Hepatocyte (in vitro differentiated cells): ENCODE measurements around the gene ARPP21. TPM values are rescaled to one million over a fixed set of nuclear protein-coding genes. Genes with fewer than 3 reads are reported as not detected.

Experiments used
- DNase-seq: peaks from one replicate; pipeline ENCODE4 v3.0.0-alpha.2; 2016; ENCODE audit warnings: low spot score
- H2AFZ ChIP-seq: fragments of 200-600 bp; sonication (generic); 2 replicates; pipeline ENCODE4 v1.6.0; 2016; ENCODE audit warnings: antibody characterized with exemption, mild to moderate bottlenecking
- H3K27ac ChIP-seq: fragments of 200-600 bp; sonication (generic); 2 replicates; pipeline ENCODE4 v1.5.1; 2016; ENCODE audit warnings: mild to moderate bottlenecking
- H3K27me3 ChIP-seq: fragments of 200-600 bp; sonication (generic); 2 replicates; pipeline ENCODE4 v1.6.1; 2016
- H3K36me3 ChIP-seq: fragments of 200-600 bp; sonication (generic); replicated peaks from 2 replicates; pipeline ENCODE4 v1.5.1; 2016; ENCODE audit warnings: low read depth; ENCODE audit not compliant: insufficient read depth
- H3K4me1 ChIP-seq: fragments of 200-600 bp; sonication (generic); 2 replicates; pipeline ENCODE4 v1.5.1; 2016; ENCODE audit warnings: mild to moderate bottlenecking, moderate library complexity; ENCODE audit not compliant: insufficient read depth
- H3K4me2 ChIP-seq: fragments of 200-600 bp; sonication (generic); 2 replicates; pipeline ENCODE4 v1.6.0; 2016
- H3K4me3 ChIP-seq: fragments of 200-600 bp; sonication (generic); 2 replicates; pipeline ENCODE4 v1.5.1; 2016; ENCODE audit warnings: mild to moderate bottlenecking
- H3K79me2 ChIP-seq: fragments of 200-600 bp; sonication (generic); 2 replicates; pipeline ENCODE4 v1.6.0; 2017; ENCODE audit warnings: mild to moderate bottlenecking
- H3K9me2 ChIP-seq: fragments of 200-600 bp; sonication (generic); replicated peaks from 2 replicates; pipeline ENCODE4 v1.6.0; 2017; ENCODE audit warnings: mild to moderate bottlenecking; ENCODE audit not compliant: insufficient read depth
- H3K9me3 ChIP-seq: fragments of 200-600 bp; sonication (generic); 2 replicates; pipeline ENCODE4 v1.5.1; 2016; ENCODE audit warnings: low read depth, mild to moderate bottlenecking
- H4K20me1 ChIP-seq: fragments of 200-600 bp; sonication (generic); 2 replicates; pipeline ENCODE4 v1.6.0; 2016; ENCODE audit warnings: mild to moderate bottlenecking; ENCODE audit not compliant: insufficient read depth, poor library complexity, severe bottlenecking
- EZH2 ChIP-seq: fragments of 200-600 bp; sonication (generic); IDR thresholded peaks from 2 replicates; pipeline ENCODE4 v1.6.1; 2016; ENCODE audit warnings: antibody characterized with exemption, mild to moderate bottlenecking, borderline replicate concordance
- EZH2phosphoT487 ChIP-seq: fragments of 200-600 bp; sonication (generic); IDR thresholded peaks from one replicate; pipeline ENCODE4 v1.6.1; 2018; ENCODE audit warnings: antibody characterized with exemption, mild to moderate bottlenecking, low read depth, moderate library complexity; ENCODE audit not compliant: unreplicated experiment, severe bottlenecking
- WGBS: methylation state at CpG from one replicate; pipeline ENCODE4 v1.1.6; 2016; ENCODE audit warnings: low lambda C conversion rate; ENCODE audit errors: missing lambda C conversion rate; 5-methylcytosine and 5-hydroxymethylcytosine counted together
- polyA plus RNA-seq: library from polyadenylated mRNA; unstranded; fragments of >200 nt; fragmentation: Nextera tagmentation; extraction: Ambion mirVana; gene quantifications from 2 replicates; pipeline ENCODE4 v1.2.1, GENCODE V29; 2016
- total RNA-seq: library from RNA; depleted of rRNA; stranded (reverse); fragments of >200 nt; gene quantifications from 2 replicates; pipeline ENCODE4 v1.2.3, GENCODE V29; 2014
- TF ChIP-seq, protein P1 (sequence below): fragments of 200-600 bp; sonication (generic); IDR thresholded peaks from 2 replicates; pipeline ENCODE4 v1.5.1; 2016; ENCODE audit warnings: antibody characterized with exemption, mild to moderate bottlenecking; ENCODE audit not compliant: poor library complexity

ARPP21 gene
- total and polyA plus RNA-seq, 2 experiments from 2014 or later: 0.19 TPM; not detected in 1

DNA sequence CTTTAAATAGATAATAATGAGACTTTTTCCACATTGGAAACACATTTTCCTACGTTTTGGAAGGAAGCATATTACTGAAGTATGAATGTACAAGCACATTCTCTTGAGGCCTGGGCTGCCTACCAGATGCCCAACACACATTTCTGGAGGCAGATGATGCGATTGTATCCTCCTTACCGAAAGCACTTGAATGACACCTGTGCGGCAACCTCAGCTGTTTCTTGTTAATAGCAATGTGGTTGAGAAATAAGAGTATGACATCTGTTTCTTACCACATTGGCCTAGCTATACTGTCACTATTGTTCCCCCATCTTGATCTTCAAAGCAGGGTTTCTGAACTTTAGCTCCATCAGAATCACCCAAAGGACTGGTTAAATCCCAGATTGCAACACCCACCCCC is 84.8 kb downstream of the ARPP21 start:
- 80% methylated on average over 4 of the region's 4 CpGs for WGBS
- Histone ChIP-seq H3K27ac (no peak overlapping the region), H3K4me2 (no peak overlapping the region), H3K4me3 (no peak overlapping the region), H3K9me3 (no peaks in the 10 kb centered on the region), H3K4me1 (no peaks in the 10 kb centered on the region), H3K27me3 (no peaks in the 10 kb centered on the region), H4K20me1 (no peaks in the 10 kb centered on the region), H3K79me2 (no peaks in the 10 kb centered on the region), H2AFZ (no peak overlapping the region), H3K9me2 (no peaks in the 10 kb centered on the region), H3K36me3 (no peaks in the 10 kb centered on the region)
- TF ChIP-seq EZH2phosphoT487: no peak
- no peak for TF ChIP-seq EZH2
- TF ChIP-seq, protein P1, sequence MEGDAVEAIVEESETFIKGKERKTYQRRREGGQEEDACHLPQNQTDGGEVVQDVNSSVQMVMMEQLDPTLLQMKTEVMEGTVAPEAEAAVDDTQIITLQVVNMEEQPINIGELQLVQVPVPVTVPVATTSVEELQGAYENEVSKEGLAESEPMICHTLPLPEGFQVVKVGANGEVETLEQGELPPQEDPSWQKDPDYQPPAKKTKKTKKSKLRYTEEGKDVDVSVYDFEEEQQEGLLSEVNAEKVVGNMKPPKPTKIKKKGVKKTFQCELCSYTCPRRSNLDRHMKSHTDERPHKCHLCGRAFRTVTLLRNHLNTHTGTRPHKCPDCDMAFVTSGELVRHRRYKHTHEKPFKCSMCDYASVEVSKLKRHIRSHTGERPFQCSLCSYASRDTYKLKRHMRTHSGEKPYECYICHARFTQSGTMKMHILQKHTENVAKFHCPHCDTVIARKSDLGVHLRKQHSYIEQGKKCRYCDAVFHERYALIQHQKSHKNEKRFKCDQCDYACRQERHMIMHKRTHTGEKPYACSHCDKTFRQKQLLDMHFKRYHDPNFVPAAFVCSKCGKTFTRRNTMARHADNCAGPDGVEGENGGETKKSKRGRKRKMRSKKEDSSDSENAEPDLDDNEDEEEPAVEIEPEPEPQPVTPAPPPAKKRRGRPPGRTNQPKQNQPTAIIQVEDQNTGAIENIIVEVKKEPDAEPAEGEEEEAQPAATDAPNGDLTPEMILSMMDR: no peak
- no peak for DNase-seq

DNA sequence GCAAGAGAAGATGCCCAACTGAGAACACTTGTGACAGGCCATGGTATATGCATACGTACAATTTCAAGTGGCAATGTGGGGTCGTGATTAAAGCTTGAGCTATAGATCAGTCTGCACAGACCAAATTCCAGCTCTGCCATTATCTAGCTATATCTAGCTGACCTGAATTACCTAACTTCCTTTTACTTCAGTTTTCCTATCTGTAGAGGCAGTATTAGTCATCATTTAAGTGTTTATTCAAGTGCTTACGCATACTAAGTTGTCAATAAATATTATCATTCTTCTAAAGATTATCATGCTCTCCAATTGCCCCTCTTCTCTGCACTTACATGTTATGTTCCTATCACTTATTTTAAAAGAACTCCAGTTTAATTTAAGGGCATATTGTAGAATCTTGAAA is 87.9 kb downstream of the ARPP21 start:
- Histone ChIP-seq H3K36me3 (no peaks in the 10 kb centered on the region), H2AFZ (no peak overlapping the region), H3K4me1 (no peaks in the 10 kb centered on the region), H4K20me1 (no peaks in the 10 kb centered on the region), H3K4me3 (no peak overlapping the region), H3K27ac (no peak overlapping the region), H3K79me2 (no peaks in the 10 kb centered on the region), H3K9me3 (no peaks in the 10 kb centered on the region), H3K9me2 (no peaks in the 10 kb centered on the region), H3K4me2 (no peak overlapping the region), H3K27me3 (no peaks in the 10 kb centered on the region)
- WGBS: 50% methylated on average over 3 of the region's 3 CpGs
- no peak for DNase-seq
- TF ChIP-seq EZH2 (no peak), EZH2phosphoT487 (no peak)
- TF ChIP-seq, protein P1: no peak

DNA sequence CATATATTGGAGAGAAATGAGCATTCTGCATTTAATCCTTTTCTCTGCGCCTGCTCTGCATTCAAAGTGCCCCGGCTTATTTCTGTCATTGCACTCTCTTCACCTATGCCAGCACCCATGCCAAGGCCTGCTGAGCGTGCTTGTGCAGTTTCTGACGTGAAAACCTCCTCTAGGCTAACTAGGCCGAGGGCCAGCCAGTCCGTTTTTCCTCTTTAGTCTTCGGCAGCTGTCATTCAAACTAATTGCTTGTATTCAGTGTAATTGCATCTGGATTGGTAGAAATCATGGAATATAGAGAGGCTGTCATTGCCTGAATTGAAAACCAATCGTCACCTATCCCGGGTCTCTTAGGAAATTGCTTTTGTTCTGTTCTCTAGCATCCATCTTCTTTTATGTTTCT is 94.0 kb downstream of the ARPP21 start:
- Histone ChIP-seq H3K9me2 (no peaks in the 10 kb centered on the region), H2AFZ (no peak overlapping the region), H3K27me3 (peaks cover 5% of the 10 kb centered on the region), H3K4me2 (no peak overlapping the region), H3K36me3 (no peaks in the 10 kb centered on the region), H3K27ac (no peak overlapping the region), H3K9me3 (no peaks in the 10 kb centered on the region), H3K4me3 (no peak overlapping the region), H4K20me1 (no peaks in the 10 kb centered on the region), H3K79me2 (no peaks in the 10 kb centered on the region), H3K4me1 (no peaks in the 10 kb centered on the region)
- TF ChIP-seq, protein P1: no peak
- no peak for TF ChIP-seq EZH2
- TF ChIP-seq EZH2phosphoT487: no peak
- no peak for DNase-seq
- WGBS: 88% methylated on average over 9 of the region's 9 CpGs

DNA sequence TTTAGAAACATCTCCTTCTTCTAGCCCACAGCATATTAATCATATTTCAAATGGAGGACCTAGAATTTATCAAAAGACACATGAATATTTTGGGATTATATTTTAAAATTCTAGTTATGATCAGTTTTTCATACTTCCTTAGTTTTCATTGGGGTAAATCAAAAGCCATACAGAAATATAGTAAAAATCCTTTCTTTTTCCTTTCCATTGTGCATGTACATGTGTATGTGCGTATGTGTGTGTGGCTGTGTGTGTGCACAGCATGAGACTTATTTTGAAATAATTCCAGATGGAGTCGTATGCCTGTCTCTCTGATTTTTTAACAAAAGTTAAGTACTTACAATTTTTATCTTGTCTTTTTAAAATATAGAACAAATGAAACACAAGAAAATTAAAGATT is 94.5 kb downstream of the ARPP21 start:
- no peak overlapping the region for H2AFZ ChIP-seq
- no peak overlapping the region for H3K4me3 ChIP-seq
- no peaks in the 10 kb centered on the region for H3K9me2 ChIP-seq
- peaks cover 5% of the 10 kb centered on the region for H3K27me3 ChIP-seq
- 95% methylated on average over 2 of the region's 2 CpGs for WGBS
- no peaks in the 10 kb centered on the region for H3K4me1 ChIP-seq
- H3K27ac ChIP-seq: no peak overlapping the region
- no peaks in the 10 kb centered on the region for H3K9me3 ChIP-seq
- no peaks in the 10 kb centered on the region for H3K36me3 ChIP-seq
- H4K20me1 ChIP-seq: no peaks in the 10 kb centered on the region
- DNase-seq: no peak
- TF ChIP-seq EZH2: no peak
- TF ChIP-seq, protein P1: no peak
- no peak for TF ChIP-seq EZH2phosphoT487
- H3K79me2 ChIP-seq: no peaks in the 10 kb centered on the region
- no peak overlapping the region for H3K4me2 ChIP-seq
